Measurements from ENCODE around the gene RTL1.

Gene RTL1

GRCh38 chr14:100895411-100895810, 8.1 kb downstream of the RTL1 start:
- H3K9ac ChIP-seq (ENCODE audit: low read depth, low read length): no peak overlapping the region
- no peak overlapping the region for H3K27ac ChIP-seq (ENCODE audit: low read length)
- H3K4me1 ChIP-seq (ENCODE audit: insufficient read depth, low read length): peaks cover 10% of the 10 kb centered on the region; the same call in 1 of the 2 replicates
- no peak overlapping the region for H3K4me3 ChIP-seq (ENCODE audit: low read length)
- H3K36me3 ChIP-seq (ENCODE audit: insufficient read depth, low read depth, low read length): no peaks in the 10 kb centered on the region
- peaks cover 20% of the 10 kb centered on the region; the same call in 1 of the 2 replicates for H3K27me3 ChIP-seq (ENCODE audit: insufficient read depth, low read length)
- H3K9me3 ChIP-seq (ENCODE audit: insufficient read depth, low read depth, low read length): no peaks in the 10 kb centered on the region

- no peak overlapping the region for H3K27ac ChIP-seq (ENCODE audit: low read length)
- H3K9ac ChIP-seq (ENCODE audit: low read depth, low read length): no peak overlapping the region
These were observed 9.1 kb downstream of the RTL1 start for GRCh38 chr14:100894416-100894815.

GRCh38 chr14:100893760-100894159, 9.8 kb downstream of the RTL1 start:
- H3K4me3 ChIP-seq (ENCODE audit: low read length): no peak overlapping the region
- H3K9me3 ChIP-seq (ENCODE audit: insufficient read depth, low read depth, low read length): no peaks in the 10 kb centered on the region
- peaks cover 3% of the 10 kb centered on the region; the same call in 1 of the 2 replicates for H3K27me3 ChIP-seq (ENCODE audit: insufficient read depth, low read length)
- no peaks in the 10 kb centered on the region for H3K36me3 ChIP-seq (ENCODE audit: insufficient read depth, low read depth, low read length)
- H3K27ac ChIP-seq (ENCODE audit: low read length): no peak overlapping the region
- no peak overlapping the region for H3K9ac ChIP-seq (ENCODE audit: low read depth, low read length)
- peaks cover 3% of the 10 kb centered on the region; the same call in 1 of the 2 replicates for H3K4me1 ChIP-seq (ENCODE audit: insufficient read depth, low read length)

More at GRCh38 chr14:100894416-100894815, 9.1 kb downstream of the RTL1 start:
- H3K4me3 ChIP-seq (ENCODE audit: low read length): no peak overlapping the region
- no peaks in the 10 kb centered on the region for H3K9me3 ChIP-seq (ENCODE audit: insufficient read depth, low read depth, low read length)
- peaks cover 6% of the 10 kb centered on the region; the same call in 1 of the 2 replicates for H3K4me1 ChIP-seq (ENCODE audit: insufficient read depth, low read length)
- H3K27me3 ChIP-seq (ENCODE audit: insufficient read depth, low read length): peaks cover 10% of the 10 kb centered on the region; the same call in 1 of the 2 replicates
- H3K36me3 ChIP-seq (ENCODE audit: insufficient read depth, low read depth, low read length): no peaks in the 10 kb centered on the region

- H3K27me3 ChIP-seq (ENCODE audit: insufficient read depth, low read length): no peaks in the 10 kb centered on the region
- no peak overlapping the region for H3K4me3 ChIP-seq (ENCODE audit: low read length)
- H3K4me1 ChIP-seq (ENCODE audit: insufficient read depth, low read length): no peaks in the 10 kb centered on the region; the same call in 1 of the 2 replicates
- no peaks in the 10 kb centered on the region for H3K9me3 ChIP-seq (ENCODE audit: insufficient read depth, low read depth, low read length)
- no peak overlapping the region for H3K27ac ChIP-seq (ENCODE audit: low read length)
- no peaks in the 10 kb centered on the region for H3K36me3 ChIP-seq (ENCODE audit: insufficient read depth, low read depth, low read length)
- H3K9ac ChIP-seq (ENCODE audit: low read depth, low read length): no peak overlapping the region
These were observed 10.3 kb downstream of the RTL1 start for GRCh38 chr14:100893228-100893601.

- Histone ChIP-seq H3K4me1 (ENCODE audit: insufficient read depth, low read length) (peaks cover 2% of the 10 kb centered on the region; the same call in 1 of the 2 replicates), H3K27me3 (ENCODE audit: insufficient read depth, low read length) (no peaks in the 10 kb centered on the region), H3K36me3 (ENCODE audit: insufficient read depth, low read depth, low read length) (no peaks in the 10 kb centered on the region), H3K27ac (ENCODE audit: low read length) (no peak overlapping the region), H3K4me3 (ENCODE audit: low read length) (no peak overlapping the region), H3K9me3 (ENCODE audit: insufficient read depth, low read depth, low read length) (no peaks in the 10 kb centered on the region), H3K9ac (ENCODE audit: low read depth, low read length) (no peak overlapping the region)
These were observed 10.9 kb downstream of the RTL1 start for GRCh38 chr14:100892496-100893227.

GRCh38 chr14:100891501-100892445, 11.7 kb downstream of the RTL1 start:
- H3K27me3 ChIP-seq (ENCODE audit: insufficient read depth, low read length): no peaks in the 10 kb centered on the region
- H3K27ac ChIP-seq (ENCODE audit: low read length): no peak overlapping the region
- no peaks in the 10 kb centered on the region for H3K9me3 ChIP-seq (ENCODE audit: insufficient read depth, low read depth, low read length)

GRCh38 chr14:100891051-100891450, 12.5 kb downstream of the RTL1 start:
- no peaks in the 10 kb centered on the region for H3K27me3 ChIP-seq (ENCODE audit: insufficient read depth, low read length)
- no peak overlapping the region for H3K4me3 ChIP-seq (ENCODE audit: low read length)
- H3K9ac ChIP-seq (ENCODE audit: low read depth, low read length): no peak overlapping the region
- no peak overlapping the region for H3K27ac ChIP-seq (ENCODE audit: low read length)
- peaks cover 2% of the 10 kb centered on the region; the same call in 1 of the 2 replicates for H3K4me1 ChIP-seq (ENCODE audit: insufficient read depth, low read length)
- H3K9me3 ChIP-seq (ENCODE audit: insufficient read depth, low read depth, low read length): no peaks in the 10 kb centered on the region
- H3K36me3 ChIP-seq (ENCODE audit: insufficient read depth, low read depth, low read length): no peaks in the 10 kb centered on the region

More at GRCh38 chr14:100891501-100892445, 11.7 kb downstream of the RTL1 start:
- Histone ChIP-seq H3K4me3 (ENCODE audit: low read length) (no peak overlapping the region), H3K9ac (ENCODE audit: low read depth, low read length) (no peak overlapping the region), H3K4me1 (ENCODE audit: insufficient read depth, low read length) (peaks cover 2% of the 10 kb centered on the region; the same call in 1 of the 2 replicates), H3K36me3 (ENCODE audit: insufficient read depth, low read depth, low read length) (no peaks in the 10 kb centered on the region)

- Histone ChIP-seq H3K9me3 (ENCODE audit: insufficient read depth, low read depth, low read length) (no peaks in the 10 kb centered on the region), H3K9ac (ENCODE audit: low read depth, low read length) (no peak overlapping the region), H3K27ac (ENCODE audit: low read length) (no peak overlapping the region), H3K4me1 (ENCODE audit: insufficient read depth, low read length) (peaks cover 2% of the 10 kb centered on the region; the same call in 1 of the 2 replicates), H3K36me3 (ENCODE audit: insufficient read depth, low read depth, low read length) (no peaks in the 10 kb centered on the region), H3K27me3 (ENCODE audit: insufficient read depth, low read length) (no peaks in the 10 kb centered on the region), H3K4me3 (ENCODE audit: low read length) (no peak overlapping the region)
These were observed 13.3 kb downstream of the RTL1 start for GRCh38 chr14:100890061-100890850.

GRCh38 chr14:100889641-100890040, 13.9 kb downstream of the RTL1 start:
- Histone ChIP-seq H3K4me3 (ENCODE audit: low read length) (no peak overlapping the region), H3K9ac (ENCODE audit: low read depth, low read length) (no peak overlapping the region)

GRCh38 chr14:100888789-100889315, 14.7 kb downstream of the RTL1 start:
- H3K36me3 ChIP-seq (ENCODE audit: insufficient read depth, low read depth, low read length): no peaks in the 10 kb centered on the region
- no peak overlapping the region for H3K27ac ChIP-seq (ENCODE audit: low read length)
- H3K4me1 ChIP-seq (ENCODE audit: insufficient read depth, low read length): peaks cover 2% of the 10 kb centered on the region; the same call in 1 of the 2 replicates
- H3K9me3 ChIP-seq (ENCODE audit: insufficient read depth, low read depth, low read length): no peaks in the 10 kb centered on the region
- H3K27me3 ChIP-seq (ENCODE audit: insufficient read depth, low read length): no peaks in the 10 kb centered on the region
- H3K4me3 ChIP-seq (ENCODE audit: low read length): no peak overlapping the region
- no peak overlapping the region for H3K9ac ChIP-seq (ENCODE audit: low read depth, low read length)

More at GRCh38 chr14:100889641-100890040, 13.9 kb downstream of the RTL1 start:
- H3K9me3 ChIP-seq (ENCODE audit: insufficient read depth, low read depth, low read length): no peaks in the 10 kb centered on the region
- no peaks in the 10 kb centered on the region for H3K27me3 ChIP-seq (ENCODE audit: insufficient read depth, low read length)
- H3K27ac ChIP-seq (ENCODE audit: low read length): no peak overlapping the region
- H3K4me1 ChIP-seq (ENCODE audit: insufficient read depth, low read length): peaks cover 2% of the 10 kb centered on the region; the same call in 1 of the 2 replicates
- H3K36me3 ChIP-seq (ENCODE audit: insufficient read depth, low read depth, low read length): no peaks in the 10 kb centered on the region

Data from iPS-20b (cell line).